ENCODE measurements around the gene STOML1. TPM values are rescaled to one million over a fixed set of nuclear protein-coding genes. Genes with fewer than 3 reads are reported as not detected.
"Not testable (repeated sequence)": the region's sequence is repeated elsewhere in the genome, so short reads cannot be mapped to it uniquely, and the experiment has no call there.

STOML1 gene
- total RNA-seq, 3 donors from 2014 or later = 11.5 to 13.4 (median 12.4) TPM

GRCh38 chr15:73981761-73982221, 10.3 kb downstream of the STOML1 start:
- no peaks in the 10 kb centered on the region for H3K36me3 ChIP-seq (ENCODE audit: low read depth)
- DNase-seq (no peak), ATAC-seq (peak; percentile 4)
- H3K4me3 ChIP-seq = no peak overlapping the region
- intact Hi-C loops (cut with DNase I, micrococcal nuclease) = loop anchor here in 1 of 2 donors (10.0 kb wide), 1 partner anchor 53 kb away; no protein-coding TSS in a partner anchor
- H3K9me3 ChIP-seq = no peaks in the 10 kb centered on the region
- no peak for TF ChIP-seq CTCF (IDR thresholded peaks at IDR 0.05)
- peaks cover 5% of the 10 kb centered on the region for H3K4me1 ChIP-seq (ENCODE audit: low read depth)

GRCh38 chr15:73979636-73980035, 12.5 kb downstream of the STOML1 start:
- DNase-seq (no peak), ATAC-seq (no peak)
- Histone ChIP-seq H3K9me3 (no peaks in the 10 kb centered on the region), H3K4me3 (no peak overlapping the region), H3K36me3 (ENCODE audit: low read depth) (no peaks in the 10 kb centered on the region), H3K4me1 (ENCODE audit: low read depth) (peaks cover 5% of the 10 kb centered on the region)
- intact Hi-C loops (cut with DNase I, micrococcal nuclease) = loop anchor here in 1 of 2 donors (10.0 kb wide), 1 partner anchor 55 kb away; no protein-coding TSS in a partner anchor
- TF ChIP-seq CTCF (IDR thresholded peaks at IDR 0.05) = no peak

GRCh38 chr15:73978896-73979295, 13.2 kb downstream of the STOML1 start:
- ATAC-seq (no peak), DNase-seq (no peak)
- Histone ChIP-seq H3K36me3 (ENCODE audit: low read depth) (no peaks in the 10 kb centered on the region), H3K4me3 (no peak overlapping the region), H3K9me3 (no peaks in the 10 kb centered on the region), H3K4me1 (ENCODE audit: low read depth) (peaks cover 5% of the 10 kb centered on the region)
- intact Hi-C loops (cut with DNase I, micrococcal nuclease) = no loop called here
- TF ChIP-seq CTCF (IDR thresholded peaks at IDR 0.05) = no peak

- ATAC-seq; H3K9me3 ChIP-seq; intact Hi-C loops (cut with DNase I, micrococcal nuclease); H3K36me3 ChIP-seq (ENCODE audit: low read depth); DNase-seq; H3K4me3 ChIP-seq; H3K4me1 ChIP-seq (ENCODE audit: low read depth): not testable (repeated sequence)
These were observed 16.5 kb downstream of the STOML1 start for GRCh38 chr15:73975440-73976125.

GRCh38 chr15:73973683-73974200, 18.4 kb downstream of the STOML1 start:
- H3K36me3 ChIP-seq (ENCODE audit: low read depth); ATAC-seq; DNase-seq; H3K4me1 ChIP-seq (ENCODE audit: low read depth); intact Hi-C loops (cut with DNase I, micrococcal nuclease); H3K4me3 ChIP-seq; H3K9me3 ChIP-seq: not testable (repeated sequence)

- peak; percentile 73 to 91 (median 87) for DNase-seq
- peaks cover 4% of the 10 kb centered on the region for H3K4me1 ChIP-seq (ENCODE audit: low read depth)
- no peak overlapping the region for H3K4me3 ChIP-seq
- peak; percentile 69 for TF ChIP-seq CTCF (IDR thresholded peaks at IDR 0.05)
- peak; percentile 99 for ATAC-seq
- H3K9me3 ChIP-seq = no peaks in the 10 kb centered on the region
- intact Hi-C loops (cut with DNase I, micrococcal nuclease) = no loop called here
- H3K36me3 ChIP-seq (ENCODE audit: low read depth) = no peaks in the 10 kb centered on the region
These were observed 19.0 kb downstream of the STOML1 start for GRCh38 chr15:73972984-73973682.
